ENCODE data around the gene NUDT17.

DNA sequence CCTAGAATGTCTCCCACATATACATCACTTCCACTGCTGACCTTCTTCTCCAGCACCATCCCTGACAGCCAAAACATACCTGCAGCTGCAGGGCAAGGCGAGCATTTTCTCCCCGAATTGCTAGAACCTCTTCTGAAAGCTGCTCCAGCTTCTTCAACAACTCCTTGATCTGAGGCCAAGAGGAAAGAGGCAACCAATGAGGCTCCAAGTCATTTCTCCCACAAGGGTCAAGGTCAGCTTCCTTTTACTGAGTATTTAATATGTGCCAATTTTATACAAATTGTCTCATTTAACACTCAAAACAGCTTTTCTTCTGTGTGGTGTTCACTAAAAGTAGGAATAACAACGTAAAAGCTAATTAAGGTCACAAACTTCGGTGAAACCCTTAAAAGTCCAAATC, 22.8 kb downstream of the NUDT17 start:
- TF ChIP-seq, protein P1, sequence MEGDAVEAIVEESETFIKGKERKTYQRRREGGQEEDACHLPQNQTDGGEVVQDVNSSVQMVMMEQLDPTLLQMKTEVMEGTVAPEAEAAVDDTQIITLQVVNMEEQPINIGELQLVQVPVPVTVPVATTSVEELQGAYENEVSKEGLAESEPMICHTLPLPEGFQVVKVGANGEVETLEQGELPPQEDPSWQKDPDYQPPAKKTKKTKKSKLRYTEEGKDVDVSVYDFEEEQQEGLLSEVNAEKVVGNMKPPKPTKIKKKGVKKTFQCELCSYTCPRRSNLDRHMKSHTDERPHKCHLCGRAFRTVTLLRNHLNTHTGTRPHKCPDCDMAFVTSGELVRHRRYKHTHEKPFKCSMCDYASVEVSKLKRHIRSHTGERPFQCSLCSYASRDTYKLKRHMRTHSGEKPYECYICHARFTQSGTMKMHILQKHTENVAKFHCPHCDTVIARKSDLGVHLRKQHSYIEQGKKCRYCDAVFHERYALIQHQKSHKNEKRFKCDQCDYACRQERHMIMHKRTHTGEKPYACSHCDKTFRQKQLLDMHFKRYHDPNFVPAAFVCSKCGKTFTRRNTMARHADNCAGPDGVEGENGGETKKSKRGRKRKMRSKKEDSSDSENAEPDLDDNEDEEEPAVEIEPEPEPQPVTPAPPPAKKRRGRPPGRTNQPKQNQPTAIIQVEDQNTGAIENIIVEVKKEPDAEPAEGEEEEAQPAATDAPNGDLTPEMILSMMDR (conservative IDR thresholded peaks at IDR 0.05; ENCODE audit: low read depth, low read length) = no peak
- TF ChIP-seq EZH2 (IDR thresholded peaks at IDR 0.05; ENCODE audit: low read length, unreplicated experiment) (no peak), EZH2phosphoT487 (IDR thresholded peaks at IDR 0.05; ENCODE audit: borderline replicate concordance, low read length) (no peak)
